Gastrocnemius medialis (tissue), 4 donors: Measurements from ENCODE around the gene ARHGEF7. TPM values are rescaled to one million over a fixed set of nuclear protein-coding genes. Genes with fewer than 3 reads are reported as not detected.

ENCODE experiments used
- ATAC-seq, 2 donors: fragments of 150-250 bp; one replicate each; pipeline ENCODE4 v1.9.1; 2016
- DNase-seq, 2 donors: peaks; one replicate each; pipeline ENCODE4 v3.0.0-alpha.2; 2019
- H3K27ac ChIP-seq, 4 donors: fragments of 200-600 bp; sonication (generic); 1 replicate in 1 of 4; 2 replicates in 3 of 4; pipeline ENCODE4 v1.5.1; 2016 to 2018; ENCODE audit warnings: mild to moderate bottlenecking in 2 of 4, moderate library complexity in 1 of 4
- H3K27me3 ChIP-seq, 3 donors: fragments of 200-600 bp; sonication (generic) in 2 of 3; 1 replicate in 1 of 3; 2 replicates in 2 of 3; pipeline versions ENCODE4 v1.5.1 to v1.6.0; 2016 to 2019; ENCODE audit warnings: mild to moderate bottlenecking in 1 of 3, moderate library complexity in 1 of 3
- H3K36me3 ChIP-seq, 2 donors: fragments of 200-600 bp; sonication (generic) in 1 of 2; one replicate each; pipeline ENCODE4 v1.5.1; 2017 to 2018
- H3K4me1 ChIP-seq, 2 donors: fragments of 200-600 bp; sonication (generic) in 1 of 2; one replicate each; pipeline ENCODE4 v1.5.1; 2016 to 2017; ENCODE audit warnings: mild to moderate bottlenecking in 2 of 2
- H3K4me3 ChIP-seq, 4 donors: fragments of 200-600 bp; sonication (generic) in 3 of 4; 1 replicate in 1 of 4; 2 replicates in 3 of 4; pipeline ENCODE4 v1.5.1; 2016 to 2019; ENCODE audit warnings: mild to moderate bottlenecking in 2 of 4
- H3K9me3 ChIP-seq, 3 donors: fragments of 200-600 bp; sonication (generic) in 2 of 3; 1 replicate in 1 of 3; 2 replicates in 2 of 3; pipeline ENCODE4 v1.5.1; 2016 to 2019
- POLR2A ChIP-seq, 2 donors: fragments of 450-650 bp; IDR thresholded peaks; one replicate each; pipeline ENCODE4 v1.6.1; 2017; ENCODE audit warnings: antibody characterized with exemption in 2 of 2, mild to moderate bottlenecking in 2 of 2, moderate library complexity in 2 of 2
- in situ Hi-C, 4 donors: fragments of 200-750 bp; cut with MboI; loops; one replicate each; pipeline versions ENCODE4 v1.15.0 to v1.8.0; 2017; ENCODE audit warnings: low sequenced_read_pairs in 4 of 4
- intact Hi-C: fragments of 100-400 bp; cut with DNase I; formaldehyde crosslinking; loops from one replicate; pipeline ENCODE4 v1.15.1; 2023; ENCODE audit warnings: low total_unique reads
- total RNA-seq, 4 donors: library from RNA; depleted of rRNA; stranded (reverse); fragments of >200 nt; gene quantifications; one replicate each; pipeline versions ENCODE4 v1.1.0 to v1.2.3, GENCODE V29; 2016
- TF ChIP-seq, protein P1 (sequence below), 5 experiments: fragments of 450-650 bp in 3 of 5; fragments of 200-600 bp in 2 of 5; sonication (generic) in 2 of 5; IDR thresholded peaks in 4 of 5; conservative IDR thresholded peaks in 1 of 5; 1 replicate in 4 of 5; 2 replicates in 1 of 5; pipeline ENCODE4 v1.5.1; 2016 to 2019; ENCODE audit warnings: antibody characterized with exemption in 5 of 5, mild to moderate bottlenecking in 3 of 5, moderate library complexity in 3 of 5

ARHGEF7 gene
- total RNA-seq, 4 donors from 2014 or later: 24.5 to 56.9 (median 31.3) TPM

DNA sequence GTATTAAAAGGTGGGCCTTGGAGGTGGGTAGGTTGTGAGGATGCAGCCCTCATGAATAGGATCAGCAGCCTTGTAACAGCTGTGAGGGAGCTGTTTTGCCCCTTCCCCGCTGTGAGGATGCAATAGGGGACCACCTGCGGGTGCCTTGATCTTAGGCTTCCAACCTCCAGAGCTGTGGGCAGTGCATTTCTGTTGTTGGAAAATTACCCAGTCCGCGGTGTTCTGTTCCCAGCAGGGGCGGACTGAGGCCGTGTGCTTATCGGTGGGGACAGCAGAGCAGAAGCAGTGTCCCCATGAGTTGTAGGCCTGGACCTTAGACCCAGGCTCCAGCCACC is 150.6 kb downstream of the ARHGEF7 start:
- ATAC-seq: no peak
- Histone ChIP-seq H3K27ac (no peak overlapping the region), H3K9me3 (no peaks in the 10 kb centered on the region), H3K4me3 (no peak overlapping the region), H3K27me3 (no peaks in the 10 kb centered on the region), H3K36me3 (peaks cover 0 to 4% of the 10 kb centered on the region in 2 donors), H3K4me1 (peaks cover 9 to 18% of the 10 kb centered on the region in 2 donors)
- TF ChIP-seq, protein P1, sequence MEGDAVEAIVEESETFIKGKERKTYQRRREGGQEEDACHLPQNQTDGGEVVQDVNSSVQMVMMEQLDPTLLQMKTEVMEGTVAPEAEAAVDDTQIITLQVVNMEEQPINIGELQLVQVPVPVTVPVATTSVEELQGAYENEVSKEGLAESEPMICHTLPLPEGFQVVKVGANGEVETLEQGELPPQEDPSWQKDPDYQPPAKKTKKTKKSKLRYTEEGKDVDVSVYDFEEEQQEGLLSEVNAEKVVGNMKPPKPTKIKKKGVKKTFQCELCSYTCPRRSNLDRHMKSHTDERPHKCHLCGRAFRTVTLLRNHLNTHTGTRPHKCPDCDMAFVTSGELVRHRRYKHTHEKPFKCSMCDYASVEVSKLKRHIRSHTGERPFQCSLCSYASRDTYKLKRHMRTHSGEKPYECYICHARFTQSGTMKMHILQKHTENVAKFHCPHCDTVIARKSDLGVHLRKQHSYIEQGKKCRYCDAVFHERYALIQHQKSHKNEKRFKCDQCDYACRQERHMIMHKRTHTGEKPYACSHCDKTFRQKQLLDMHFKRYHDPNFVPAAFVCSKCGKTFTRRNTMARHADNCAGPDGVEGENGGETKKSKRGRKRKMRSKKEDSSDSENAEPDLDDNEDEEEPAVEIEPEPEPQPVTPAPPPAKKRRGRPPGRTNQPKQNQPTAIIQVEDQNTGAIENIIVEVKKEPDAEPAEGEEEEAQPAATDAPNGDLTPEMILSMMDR (IDR thresholded peaks at IDR 0.05 in 4 of 5, conservative IDR thresholded peaks at IDR 0.05 in 1 of 5): no peak
- TF ChIP-seq POLR2A (IDR thresholded peaks at IDR 0.05): no peak
- DNase-seq: no peak
- intact Hi-C loops: no loop called here
- in situ Hi-C loops: no loop called here

DNA sequence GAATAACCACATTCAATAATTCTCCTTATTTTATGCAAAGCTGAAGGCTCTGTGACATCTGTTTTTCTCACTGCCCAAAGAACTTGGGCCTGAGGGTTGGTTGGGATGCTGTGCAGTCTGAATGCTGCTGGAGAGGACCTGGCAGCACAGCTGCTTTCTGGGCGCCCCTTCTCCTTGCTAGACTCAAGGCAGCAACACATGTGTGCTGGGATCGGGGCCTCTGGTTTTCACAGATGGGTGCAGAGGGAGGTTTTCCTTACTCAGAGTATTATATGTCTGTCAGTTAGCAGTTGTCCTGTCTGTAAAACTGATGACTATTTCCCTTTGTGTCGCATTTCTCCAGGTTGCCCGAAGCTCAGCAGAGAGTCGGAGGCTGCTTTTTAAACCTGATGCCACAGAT is 152.1 kb downstream of the ARHGEF7 start:
- in situ Hi-C loops: no loop called here
- TF ChIP-seq, protein P1 (IDR thresholded peaks at IDR 0.05 in 4 of 5, conservative IDR thresholded peaks at IDR 0.05 in 1 of 5): no peak
- TF ChIP-seq POLR2A (IDR thresholded peaks at IDR 0.05): no peak
- peaks cover 9 to 13% of the 10 kb centered on the region in 2 donors for H3K4me1 ChIP-seq
- ATAC-seq: no peak
- H3K27ac ChIP-seq: peak overlapping the region in 1 of 4 donors; percentile 20
- H3K4me3 ChIP-seq: no peak overlapping the region
- H3K9me3 ChIP-seq: no peaks in the 10 kb centered on the region
- intact Hi-C loops: no loop called here
- DNase-seq: no peak
- H3K27me3 ChIP-seq: no peaks in the 10 kb centered on the region
- H3K36me3 ChIP-seq: peaks cover 0 to 4% of the 10 kb centered on the region in 2 donors

DNA sequence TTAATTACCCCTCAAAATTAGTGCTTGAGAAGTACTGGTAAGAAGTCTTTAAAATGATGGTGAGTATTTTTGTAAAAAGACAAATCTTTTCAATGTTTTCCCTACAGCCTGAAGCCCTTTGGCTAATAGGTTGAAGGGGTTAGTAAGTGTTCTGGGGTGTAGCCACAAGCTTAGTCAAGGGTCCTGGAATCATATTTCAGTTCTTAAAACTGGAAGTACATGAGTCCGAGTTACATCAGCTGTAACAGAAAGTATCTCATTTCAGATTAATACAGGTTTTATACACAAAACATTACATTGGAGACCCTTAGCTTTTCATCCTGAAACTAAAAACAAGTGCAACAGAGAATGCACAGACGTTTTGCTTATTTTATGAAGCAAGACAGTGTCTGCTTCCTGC is 152.7 kb downstream of the ARHGEF7 start:
- H3K4me3 ChIP-seq: no peak overlapping the region
- TF ChIP-seq, protein P1 (IDR thresholded peaks at IDR 0.05 in 4 of 5, conservative IDR thresholded peaks at IDR 0.05 in 1 of 5): no peak
- no peak for TF ChIP-seq POLR2A (IDR thresholded peaks at IDR 0.05)
- DNase-seq (no peak), ATAC-seq (no peak)
- in situ Hi-C loops: no loop called here
- H3K36me3 ChIP-seq: peaks cover 0 to 4% of the 10 kb centered on the region in 2 donors
- peaks cover 8 to 9% of the 10 kb centered on the region in 2 donors for H3K4me1 ChIP-seq
- intact Hi-C loops: no loop called here
- H3K27me3 ChIP-seq: no peaks in the 10 kb centered on the region
- H3K9me3 ChIP-seq: no peaks in the 10 kb centered on the region
- peak overlapping the region in 1 of 4 donors; percentile 20 for H3K27ac ChIP-seq

DNA sequence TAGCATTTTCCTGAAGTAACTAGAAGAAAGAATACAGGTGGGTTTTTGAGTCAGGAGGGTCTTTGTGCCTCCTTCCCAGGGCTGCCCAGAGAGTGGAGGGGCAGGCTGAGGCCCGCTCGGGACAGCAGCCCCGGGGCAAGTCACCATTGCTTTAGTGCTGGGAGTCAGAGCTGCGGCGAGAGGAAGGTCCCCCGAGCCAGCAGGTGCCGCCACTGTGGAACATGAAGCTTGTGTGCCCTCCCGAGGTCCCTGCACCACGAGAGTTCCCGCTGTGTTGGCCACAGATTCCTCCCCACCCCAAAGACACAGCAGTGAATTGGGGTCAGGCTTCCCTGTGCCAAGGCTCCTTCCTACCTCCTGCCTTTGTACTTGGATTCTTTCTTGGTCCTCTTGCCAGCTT is 154.4 kb downstream of the ARHGEF7 start:
- ATAC-seq: no peak
- peaks cover 0 to 4% of the 10 kb centered on the region in 2 donors for H3K36me3 ChIP-seq
- H3K4me3 ChIP-seq: no peak overlapping the region
- no peaks in the 10 kb centered on the region for H3K27me3 ChIP-seq
- H3K9me3 ChIP-seq: no peaks in the 10 kb centered on the region
- intact Hi-C loops: no loop called here
- in situ Hi-C loops: no loop called here
- peak overlapping the region in 3 of 4 donors; percentile 3 to 24 (median 14) for H3K27ac ChIP-seq
- no peak for TF ChIP-seq POLR2A (IDR thresholded peaks at IDR 0.05)
- TF ChIP-seq, protein P1 (IDR thresholded peaks at IDR 0.05 in 4 of 5, conservative IDR thresholded peaks at IDR 0.05 in 1 of 5): no peak
- peaks cover 3 to 9% of the 10 kb centered on the region in 2 donors for H3K4me1 ChIP-seq
- DNase-seq: no peak

DNA sequence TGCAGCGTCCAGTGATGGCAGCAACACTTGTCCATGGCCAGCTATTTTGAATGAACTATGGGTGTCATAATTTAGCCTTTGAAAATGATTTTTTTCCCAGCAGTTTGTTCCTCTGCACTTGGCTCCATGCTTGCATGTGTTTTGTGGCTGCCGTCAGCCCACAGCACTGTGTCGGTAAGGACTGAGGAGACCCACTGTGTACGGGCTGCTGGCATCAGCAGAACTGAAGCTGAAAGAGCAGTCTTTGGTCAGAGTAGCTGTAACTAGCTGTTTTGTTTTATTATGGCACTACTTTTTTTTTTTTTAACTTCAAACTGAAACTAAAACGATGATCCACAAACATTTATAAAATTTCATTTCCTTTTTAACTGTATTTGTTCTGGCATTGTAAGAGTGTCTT is 155.0 kb downstream of the ARHGEF7 start:
- TF ChIP-seq, protein P1 (IDR thresholded peaks at IDR 0.05 in 4 of 5, conservative IDR thresholded peaks at IDR 0.05 in 1 of 5): no peak
- TF ChIP-seq POLR2A (IDR thresholded peaks at IDR 0.05): no peak
- Histone ChIP-seq H3K27me3 (no peaks in the 10 kb centered on the region), H3K4me1 (peaks cover 3 to 9% of the 10 kb centered on the region in 2 donors), H3K9me3 (no peaks in the 10 kb centered on the region), H3K36me3 (peaks cover 0 to 4% of the 10 kb centered on the region in 2 donors), H3K27ac (peak overlapping the region in 3 of 4 donors; percentile 3 to 24 (median 14)), H3K4me3 (no peak overlapping the region)
- intact Hi-C loops: no loop called here
- DNase-seq (no peak), ATAC-seq (no peak)
- in situ Hi-C loops: no loop called here
